HCT116 (cell line): Measurements from ENCODE around the gene RUVBL1. TPM values are rescaled to one million over a fixed set of nuclear protein-coding genes. Genes with fewer than 3 reads are reported as not detected.

Source experiments
- ATAC-seq: fragments of 200-7000 bp; cut with Tn5 transposase; 2 replicates; pipeline ENCODE4 v1.9.1; 2020; ENCODE audit warnings: mild to moderate bottlenecking, moderate library complexity
- BruUV-seq: library from RNA; stranded (reverse); fragments of 400-500 nt; replicated peaks from 2 replicates; lab custom pipeline; 2021; lab: Mats Ljungman, UMichigan
- CTCF ChIA-PET: fragments of 300-600 bp; sonication (Branson Sonifier 250); formaldehyde crosslinking; loops from one replicate; lab custom pipeline; 2021; ENCODE audit warnings: antibody characterized with exemption; lab: Charles Lee
- POLR2A ChIA-PET: fragments of 300-600, 350-600 bp; sonication (Branson Sonifier 250); formaldehyde crosslinking; loops from one replicate; lab custom pipeline; 2021; ENCODE audit warnings: antibody characterized with exemption; lab: Charles Lee
- RAD21 ChIA-PET, 2 experiments: fragments of 300-600 bp; sonication (Branson Sonifier 250); formaldehyde crosslinking; loops; one replicate each; lab custom pipeline; 2023; ENCODE audit warnings: low total read pairs in 2 of 2; ENCODE audit not compliant: uncharacterized antibody in 2 of 2, unreplicated experiment in 2 of 2, low non-redundant PET in 1 of 2; lab: Charles Lee
- DNase-seq: peaks from one replicate; pipeline ENCODE4 v3.0.0-alpha.2; 2010; ENCODE audit warnings: low read depth, low spot score
- H2AFZ ChIP-seq: fragments of 200-600 bp; shearing (Covaris generic), sonication (generic); 2 replicates; pipeline ENCODE4 v1.6.1; 2017; ENCODE audit warnings: low read depth, mixed run types, mixed read lengths, antibody characterized with exemption, low read length; ENCODE audit not compliant: poor library complexity, severe bottlenecking
- H3K27ac ChIP-seq: 2 replicates; pipeline ENCODE4 v1.5.1; 2012; ENCODE audit warnings: low read depth, low read length
- H3K27me3 ChIP-seq: fragments of 200-600 bp; sonication (generic); 2 replicates; pipeline ENCODE4 v1.6.1; 2016; ENCODE audit warnings: mixed run types, low read length, mixed read lengths; ENCODE audit not compliant: insufficient read depth
- H3K36me3 ChIP-seq, 2 experiments: fragments of 200-500 bp in 1 of 2; fragments of 200-600 bp in 1 of 2; sonication (Bioruptor generic) in 1 of 2; sonication (generic) in 1 of 2; 2 replicates each; pipeline versions ENCODE4 v1.5.1 to v1.6.1; 2014 to 2016; ENCODE audit warnings: low read length in 2 of 2, inconsistent platforms in 1 of 2, mixed read lengths in 1 of 2, mixed run types in 1 of 2; ENCODE audit not compliant: insufficient read depth in 2 of 2, control insufficient read depth in 1 of 2
- H3K4me1 ChIP-seq, 2 experiments: fragments of 200-600 bp in 1 of 2; sonication (generic) in 1 of 2; 2 replicates each; pipeline versions ENCODE4 v1.5.1 to v1.6.1; 2012 to 2017; ENCODE audit warnings: low read length in 2 of 2, inconsistent platforms in 1 of 2, mild to moderate bottlenecking in 1 of 2, mixed read lengths in 1 of 2, mixed run types in 1 of 2, moderate library complexity in 1 of 2; ENCODE audit not compliant: insufficient read depth in 2 of 2, control insufficient read depth in 1 of 2
- H3K4me2 ChIP-seq: fragments of 200-600 bp; sonication (generic); 2 replicates; pipeline ENCODE4 v1.6.1; 2017; ENCODE audit warnings: mixed run types, low read length, mixed read lengths
- H3K4me3 ChIP-seq, 2 experiments: fragments of 200-600 bp in 1 of 2; sonication (generic) in 1 of 2; replicated peaks in 1 of 2; 2 replicates each; pipeline ENCODE4 v1.5.1; 2011 to 2016; ENCODE audit warnings: low read length in 2 of 2, control low read depth in 1 of 2, low read depth in 1 of 2, mild to moderate bottlenecking in 1 of 2, mixed read lengths in 1 of 2, mixed run types in 1 of 2
- H3K79me2 ChIP-seq: fragments of 200-600 bp; sonication (generic); 2 replicates; pipeline ENCODE4 v1.6.1; 2017; ENCODE audit warnings: mild to moderate bottlenecking, mixed run types, low read length, moderate library complexity, mixed read lengths; ENCODE audit not compliant: insufficient read depth
- H3K9ac ChIP-seq: fragments of 200-600 bp; sonication (generic); 2 replicates; pipeline ENCODE4 v1.6.1; 2016; ENCODE audit warnings: low read length, mixed read lengths
- H3K9me2 ChIP-seq: fragments of 200-600 bp; sonication (generic), shearing (Covaris generic); 2 replicates; pipeline ENCODE4 v1.6.1; 2017; ENCODE audit warnings: mixed run types, mild to moderate bottlenecking, moderate library complexity; ENCODE audit not compliant: insufficient read depth
- H3K9me3 ChIP-seq, 2 experiments: fragments of 200-500 bp in 1 of 2; fragments of 200-600 bp in 1 of 2; sonication (Bioruptor generic) in 1 of 2; sonication (generic) in 1 of 2; 2 replicates each; pipeline ENCODE4 v1.6.1; 2014 to 2017; ENCODE audit warnings: low read length in 2 of 2, mixed read lengths in 2 of 2, inconsistent platforms in 1 of 2, low read depth in 1 of 2, mild to moderate bottlenecking in 1 of 2, mixed run types in 1 of 2, moderate library complexity in 1 of 2; ENCODE audit not compliant: control insufficient read depth in 1 of 2, insufficient read depth in 1 of 2
- H4K20me1 ChIP-seq: fragments of 200-600 bp; sonication (generic), shearing (Covaris generic); 2 replicates; pipeline ENCODE4 v1.6.1; 2017; ENCODE audit warnings: mixed run types, mild to moderate bottlenecking, moderate library complexity; ENCODE audit not compliant: insufficient read depth
- ATF3 ChIP-seq: IDR thresholded peaks from 2 replicates; pipeline ENCODE4 v1.6.1; 2012
- CBX3 ChIP-seq: IDR thresholded peaks from 2 replicates; pipeline ENCODE4 v1.6.1; 2012; ENCODE audit warnings: low read depth
- CEBPB ChIP-seq: IDR thresholded peaks from 2 replicates; pipeline ENCODE4 v1.6.1; 2012; ENCODE audit warnings: low read depth
- CTCF ChIP-seq, 3 experiments: fragments of 200-600 bp in 1 of 3; sonication (generic) in 1 of 3; IDR thresholded peaks in 2 of 3; conservative IDR thresholded peaks in 1 of 3; 2 replicates each; pipeline ENCODE4 v1.5.1; 2012 to 2017; ENCODE audit warnings: low read depth in 2 of 3, low read length in 2 of 3, antibody characterized with exemption in 1 of 3, borderline replicate concordance in 1 of 3, control low read depth in 1 of 3, mild to moderate bottlenecking in 1 of 3, mixed read lengths in 1 of 3, mixed run types in 1 of 3, moderate library complexity in 1 of 3; ENCODE audit not compliant: insufficient read depth in 1 of 3
- EGR1 ChIP-seq: IDR thresholded peaks from 2 replicates; pipeline ENCODE4 v1.6.1; 2012; ENCODE audit warnings: low read depth
- EZH2 ChIP-seq: fragments of 200-600 bp; sonication (generic); IDR thresholded peaks from 2 replicates; pipeline ENCODE4 v1.6.1; 2017; ENCODE audit warnings: antibody characterized with exemption, mixed run types
- EZH2phosphoT487 ChIP-seq: fragments of 200-600 bp; IDR thresholded peaks from 2 replicates; pipeline ENCODE4 v1.6.1; 2018; ENCODE audit warnings: antibody characterized with exemption, borderline replicate concordance
- FOSL1 ChIP-seq: IDR thresholded peaks from 2 replicates; pipeline ENCODE4 v1.6.1; 2012; ENCODE audit warnings: low read depth
- JUND ChIP-seq: IDR thresholded peaks from 2 replicates; pipeline ENCODE4 v1.6.1; 2012
- POLR2A ChIP-seq: IDR thresholded peaks from 2 replicates; pipeline ENCODE4 v1.7.0; 2011; ENCODE audit warnings: borderline replicate concordance; ENCODE audit not compliant: insufficient read depth, insufficient read length; ENCODE audit errors: extremely low read depth
- POLR2AphosphoS5 ChIP-seq: IDR thresholded peaks from 2 replicates; pipeline ENCODE4 v1.6.1; 2011; ENCODE audit warnings: mild to moderate bottlenecking, low read depth, low read length, moderate library complexity
- RAD21 ChIP-seq: IDR thresholded peaks from 2 replicates; pipeline ENCODE4 v1.6.1; 2012; ENCODE audit warnings: low read depth, mild to moderate bottlenecking
- REST ChIP-seq: IDR thresholded peaks from 2 replicates; pipeline ENCODE4 v1.6.1; 2012; ENCODE audit warnings: low read depth
- SIN3A ChIP-seq: IDR thresholded peaks from 2 replicates; pipeline ENCODE4 v1.6.1; 2012; ENCODE audit warnings: low read depth
- SP1 ChIP-seq: IDR thresholded peaks from 2 replicates; pipeline ENCODE4 v1.6.1; 2012; ENCODE audit warnings: low read depth
- TCF7L2 ChIP-seq: IDR thresholded peaks from 2 replicates; pipeline ENCODE4 v1.7.0; 2011; ENCODE audit warnings: borderline replicate concordance, inconsistent platforms; ENCODE audit not compliant: insufficient read depth, insufficient read length; ENCODE audit errors: extremely low read depth
- ZFX ChIP-seq: fragments of 450-650 bp; IDR thresholded peaks from 2 replicates; pipeline ENCODE4 v1.6.1; 2017
- intact Hi-C: fragments of 100-400 bp; cut with micrococcal nuclease; formaldehyde crosslinking; loops from 2 replicates; pipeline ENCODE4 v1.10.0; 2022
- total RNA-seq: library from RNA; stranded (reverse); gene quantifications from one replicate; pipeline ENCODE4 v1.2.1, GENCODE V29; 2021; ENCODE audit not compliant: unreplicated experiment
- TF ChIP-seq, protein P1 (sequence below): IDR thresholded peaks from 2 replicates; pipeline ENCODE4 v1.6.1; 2011; ENCODE audit warnings: mild to moderate bottlenecking, low read length, moderate library complexity; ENCODE audit not compliant: insufficient replicate concordance; ENCODE audit errors: extremely low read depth

RUVBL1 gene
- total RNA-seq, 1 experiment from 2014 or later = 129 TPM

- ChIA-PET RAD21 (no interaction called here), CTCF (interaction anchor here (1.1 kb wide), 1 partner anchor 440 kb away, joined by 3 read pairs; no protein-coding TSS in a partner anchor)
- H4K20me1 ChIP-seq = no peaks in the 10 kb centered on the region
- no peaks in the 10 kb centered on the region for H3K9me2 ChIP-seq
- no peaks in the 10 kb centered on the region for H3K36me3 ChIP-seq
- peaks cover 3% of the 10 kb centered on the region; the same call in 1 of the 2 replicates for H3K79me2 ChIP-seq
- H3K27me3 ChIP-seq = no peaks in the 10 kb centered on the region
- intact Hi-C loops = no loop called here
- H3K4me3 ChIP-seq = no peak overlapping the region
- no peak for DNase-seq
- no peak overlapping the region for H3K4me2 ChIP-seq
- no peak for TF ChIP-seq CEBPB
- no peak for TF ChIP-seq EZH2
- TF ChIP-seq TCF7L2 = no peak
- TF ChIP-seq SP1 = no peak
- TF ChIP-seq POLR2AphosphoS5 = no peak
- no peak for TF ChIP-seq POLR2A
- TF ChIP-seq CTCF (IDR thresholded peaks at IDR 0.05 in 2 of 3, conservative IDR thresholded peaks at IDR 0.05 in 1 of 3; ENCODE audit: borderline replicate concordance in 1 of 3, insufficient read depth in 1 of 3, low read depth in 2 of 3, low read length in 2 of 3) = no peak
- no peak for TF ChIP-seq REST
- TF ChIP-seq, protein P1, sequence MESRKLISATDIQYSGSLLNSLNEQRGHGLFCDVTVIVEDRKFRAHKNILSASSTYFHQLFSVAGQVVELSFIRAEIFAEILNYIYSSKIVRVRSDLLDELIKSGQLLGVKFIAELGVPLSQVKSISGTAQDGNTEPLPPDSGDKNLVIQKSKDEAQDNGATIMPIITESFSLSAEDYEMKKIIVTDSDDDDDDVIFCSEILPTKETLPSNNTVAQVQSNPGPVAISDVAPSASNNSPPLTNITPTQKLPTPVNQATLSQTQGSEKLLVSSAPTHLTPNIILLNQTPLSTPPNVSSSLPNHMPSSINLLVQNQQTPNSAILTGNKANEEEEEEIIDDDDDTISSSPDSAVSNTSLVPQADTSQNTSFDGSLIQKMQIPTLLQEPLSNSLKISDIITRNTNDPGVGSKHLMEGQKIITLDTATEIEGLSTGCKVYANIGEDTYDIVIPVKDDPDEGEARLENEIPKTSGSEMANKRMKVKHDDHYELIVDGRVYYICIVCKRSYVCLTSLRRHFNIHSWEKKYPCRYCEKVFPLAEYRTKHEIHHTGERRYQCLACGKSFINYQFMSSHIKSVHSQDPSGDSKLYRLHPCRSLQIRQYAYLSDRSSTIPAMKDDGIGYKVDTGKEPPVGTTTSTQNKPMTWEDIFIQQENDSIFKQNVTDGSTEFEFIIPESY = no peak
- no peak for TF ChIP-seq JUND
- no peak for TF ChIP-seq SIN3A
- no peak for TF ChIP-seq ATF3
- no peak for TF ChIP-seq FOSL1
- no peak for TF ChIP-seq CBX3
- no peak for TF ChIP-seq RAD21
- TF ChIP-seq EGR1 = no peak
- no peak for TF ChIP-seq EZH2phosphoT487
- TF ChIP-seq ZFX = no peak
- TF ChIP-seq, all 23 proteins: peak for 0
- no peak overlapping the region for H3K9ac ChIP-seq
- ATAC-seq = no peak
- peaks cover 0 to 7% of the 10 kb centered on the region in 2 experiments; a peak in 1 of 4 replicates for H3K4me1 ChIP-seq
- no peak overlapping the region for H2AFZ ChIP-seq
- no peaks in the 10 kb centered on the region for H3K9me3 ChIP-seq
- no peak overlapping the region for H3K27ac ChIP-seq
- no TSS peak for BruUV-seq
- POLR2A ChIA-PET = no interaction called here
Observed at GRCh38 chr3:128168836-128169235, 45.2 kb upstream of the RUVBL1 start.
